CD14-positive monocyte (primary cell): ENCODE measurements around the gene DRC7. TPM values are rescaled to one million over a fixed set of nuclear protein-coding genes. Genes with fewer than 3 reads are reported as not detected.

Experiments used
- DNase-seq, 3 donors: peaks; one replicate each; pipeline ENCODE4 v3.0.0-alpha.2; 2011 to 2022
- H2AFZ ChIP-seq: 2 replicates; pipeline ENCODE4 v1.6.0; 2012; ENCODE audit warnings: mild to moderate bottlenecking, low read depth, low read length, inconsistent platforms; ENCODE audit not compliant: insufficient read depth, poor library complexity, severe bottlenecking
- H3K27ac ChIP-seq, 2 donors: 1 replicate in 1 of 2; 2 replicates in 1 of 2; pipeline ENCODE4 v1.5.1; 2012 to 2013; ENCODE audit warnings: low read length in 2 of 2, control low read depth in 1 of 2, inconsistent platforms in 1 of 2, low read depth in 1 of 2, mild to moderate bottlenecking in 1 of 2
- H3K27me3 ChIP-seq, 2 donors: one replicate each; pipeline versions ENCODE4 v1.6.0 to v1.6.1; 2011 to 2013; ENCODE audit warnings: low read length in 2 of 2; ENCODE audit not compliant: control insufficient read depth in 2 of 2, insufficient read depth in 2 of 2
- H3K36me3 ChIP-seq, 2 donors: replicated peaks in 1 of 2; 1 replicate in 1 of 2; 2 replicates in 1 of 2; pipeline versions ENCODE4 v1.5.1 to v1.6.1; 2012 to 2013; ENCODE audit warnings: low read length in 2 of 2, control low read depth in 1 of 2, inconsistent platforms in 1 of 2, mild to moderate bottlenecking in 1 of 2; ENCODE audit not compliant: insufficient read depth in 2 of 2, control insufficient read depth in 1 of 2
- H3K4me1 ChIP-seq, 2 donors: 1 replicate in 1 of 2; 2 replicates in 1 of 2; pipeline versions ENCODE4 v1.5.1 to v1.6.1; 2012 to 2013; ENCODE audit warnings: low read length in 2 of 2, control low read depth in 1 of 2, inconsistent platforms in 1 of 2, mild to moderate bottlenecking in 1 of 2, moderate library complexity in 1 of 2; ENCODE audit not compliant: insufficient read depth in 2 of 2, control insufficient read depth in 1 of 2
- H3K4me2 ChIP-seq: replicated peaks from 2 replicates; pipeline ENCODE3; 2012; ENCODE audit warnings: low read length, moderate library complexity, mild to moderate bottlenecking; ENCODE audit not compliant: poor library complexity, severe bottlenecking; ENCODE audit errors: extremely low read depth
- H3K4me3 ChIP-seq, 3 experiments: fragments of 200-600 bp in 1 of 3; sonication (generic) in 1 of 3; replicated peaks in 1 of 3; 1 replicate in 2 of 3; 2 replicates in 1 of 3; pipeline ENCODE4 v1.5.1; 2011 to 2013; ENCODE audit warnings: low read length in 3 of 3, mild to moderate bottlenecking in 3 of 3, control low read depth in 2 of 3, low read depth in 2 of 3, inconsistent platforms in 1 of 3, moderate library complexity in 1 of 3
- H3K79me2 ChIP-seq: 2 replicates; pipeline ENCODE4 v1.6.0; 2012; ENCODE audit warnings: mild to moderate bottlenecking, control low read depth, inconsistent platforms, low read length, moderate library complexity; ENCODE audit not compliant: insufficient read depth
- H3K9ac ChIP-seq: 2 replicates; pipeline ENCODE4 v1.6.0; 2017; ENCODE audit warnings: low read length, mild to moderate bottlenecking; ENCODE audit not compliant: insufficient read depth, poor library complexity, severe bottlenecking
- H3K9me3 ChIP-seq, 2 donors: replicated peaks in 1 of 2; 1 replicate in 1 of 2; 2 replicates in 1 of 2; pipeline versions ENCODE4 v1.5.1 to v1.6.1; 2012 to 2013; ENCODE audit warnings: low read length in 2 of 2, control low read depth in 1 of 2; ENCODE audit not compliant: control insufficient read depth in 1 of 2, insufficient read depth in 1 of 2
- H4K20me1 ChIP-seq: 2 replicates; pipeline ENCODE4 v1.6.0; 2012; ENCODE audit warnings: mild to moderate bottlenecking, low read length, control low read depth, moderate library complexity; ENCODE audit not compliant: insufficient read depth
- H3K27ac Mint-ChIP-seq, 7 donors: one replicate each; pipeline ENCODE4 v1.8.0; 2020; ENCODE audit warnings: mild to moderate bottlenecking in 7 of 7, mixed read lengths in 7 of 7, moderate library complexity in 6 of 7, inconsistent platforms in 2 of 7
- H3K27me3 Mint-ChIP-seq, 3 donors: one replicate each; pipeline ENCODE4 v1.8.0; 2021 to 2022; ENCODE audit warnings: low read depth in 3 of 3, mild to moderate bottlenecking in 3 of 3, mixed read lengths in 3 of 3, moderate library complexity in 3 of 3, inconsistent platforms in 1 of 3
- H3K36me3 Mint-ChIP-seq, 2 donors: one replicate each; pipeline ENCODE4 v1.8.0; 2020; ENCODE audit warnings: mixed read lengths in 2 of 2, inconsistent platforms in 1 of 2, mild to moderate bottlenecking in 1 of 2
- H3K4me1 Mint-ChIP-seq: one replicate; pipeline ENCODE4 v1.8.0; 2020; ENCODE audit warnings: mild to moderate bottlenecking, mixed read lengths
- H3K4me3 Mint-ChIP-seq, 2 donors: one replicate each; pipeline ENCODE4 v1.8.0; 2020; ENCODE audit warnings: mild to moderate bottlenecking in 2 of 2, mixed read lengths in 2 of 2, moderate library complexity in 1 of 2
- H3K9me3 Mint-ChIP-seq, 7 donors: one replicate each; pipeline ENCODE4 v1.8.0; 2020 to 2022; ENCODE audit warnings: mixed read lengths in 7 of 7, mild to moderate bottlenecking in 6 of 7, moderate library complexity in 6 of 7, inconsistent platforms in 2 of 7
- WGBS: methylation state at CpG from one replicate; pipeline ENCODE4 v1.1.5; 2013; ENCODE audit warnings: missing lambda C conversion rate; ENCODE audit not compliant: insufficient coverage; 5-methylcytosine and 5-hydroxymethylcytosine counted together
- intact Hi-C, 2 donors: fragments of 100-400 bp; cut with micrococcal nuclease; formaldehyde crosslinking; loops; one replicate each; pipeline versions ENCODE4 v1.15.0 to v1.15.1; 2023
- polyA plus RNA-seq, 3 donors: library from polyadenylated mRNA; depleted of rRNA in 1 of 3; unstranded in 2 of 3; stranded (reverse) in 1 of 3; fragments of 300-500 nt in 2 of 3; fragments of >200 nt in 1 of 3; fragmentation: Illumina TruSeq in 2 of 3; gene quantifications; 1 replicate in 2 of 3; 2 replicates in 1 of 3; pipeline ENCODE4 v1.2.3, GENCODE V29; 2012 to 2021
- TF ChIP-seq, protein P1 (sequence below): fragments of 200-600 bp; IDR thresholded peaks from one replicate; pipeline ENCODE4 v1.8.0; 2022; ENCODE audit warnings: antibody characterized with exemption, mild to moderate bottlenecking

The DRC7 gene
- polyA plus RNA-seq, 3 donors, result 0.11 to 0.41 TPM; not detected in 1

DNA sequence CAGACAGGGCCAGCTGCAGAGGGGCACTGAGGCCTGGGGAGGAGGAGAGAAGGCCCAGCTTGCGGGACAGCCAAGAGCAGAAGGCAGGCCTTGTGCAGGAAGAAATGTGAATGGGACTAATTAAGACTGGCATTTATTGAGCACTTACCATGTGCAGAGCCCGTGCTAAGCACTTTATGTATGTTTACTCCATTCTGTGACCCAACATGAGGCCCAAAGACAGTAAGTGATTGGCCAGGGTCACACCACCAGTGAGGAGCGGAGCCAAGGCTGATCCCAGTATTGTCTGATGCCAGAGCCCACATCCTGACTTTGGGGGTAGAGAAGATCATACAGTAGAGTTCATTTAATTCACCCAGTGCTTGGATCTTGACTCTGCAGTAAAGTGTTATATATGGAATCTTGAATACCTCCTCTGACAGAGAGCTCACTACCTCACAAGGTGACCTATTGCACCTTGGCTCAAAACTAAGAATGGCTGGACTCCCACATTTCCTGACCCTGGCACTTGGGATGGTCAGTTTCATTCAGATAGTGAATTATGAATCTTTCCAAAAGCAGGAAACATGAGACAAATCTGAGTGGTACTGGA is 54.6 kb downstream of the DRC7 start:
- DNase-seq, result no peak
- no peaks in the 10 kb centered on the region for H3K79me2 ChIP-seq
- H3K4me2 ChIP-seq, result no peak overlapping the region
- H3K9ac ChIP-seq, result no peak overlapping the region
- H3K4me1 ChIP-seq, result no peaks in the 10 kb centered on the region
- WGBS, result 100% methylated on average over 1 of the region's 3 CpGs
- Mint-ChIP-seq H3K36me3 (peaks cover 31 to 51% of the 10 kb centered on the region in 2 donors), H3K27ac (no peak overlapping the region), H3K9me3 (no peaks in the 10 kb centered on the region), H3K4me3 (no peak overlapping the region), H3K4me1 (no peaks in the 10 kb centered on the region), H3K27me3 (no peaks in the 10 kb centered on the region)
- H2AFZ ChIP-seq, result no peak overlapping the region
- intact Hi-C loops, result no loop called here
- H3K27me3 ChIP-seq, result no peaks in the 10 kb centered on the region
- TF ChIP-seq, protein P1, sequence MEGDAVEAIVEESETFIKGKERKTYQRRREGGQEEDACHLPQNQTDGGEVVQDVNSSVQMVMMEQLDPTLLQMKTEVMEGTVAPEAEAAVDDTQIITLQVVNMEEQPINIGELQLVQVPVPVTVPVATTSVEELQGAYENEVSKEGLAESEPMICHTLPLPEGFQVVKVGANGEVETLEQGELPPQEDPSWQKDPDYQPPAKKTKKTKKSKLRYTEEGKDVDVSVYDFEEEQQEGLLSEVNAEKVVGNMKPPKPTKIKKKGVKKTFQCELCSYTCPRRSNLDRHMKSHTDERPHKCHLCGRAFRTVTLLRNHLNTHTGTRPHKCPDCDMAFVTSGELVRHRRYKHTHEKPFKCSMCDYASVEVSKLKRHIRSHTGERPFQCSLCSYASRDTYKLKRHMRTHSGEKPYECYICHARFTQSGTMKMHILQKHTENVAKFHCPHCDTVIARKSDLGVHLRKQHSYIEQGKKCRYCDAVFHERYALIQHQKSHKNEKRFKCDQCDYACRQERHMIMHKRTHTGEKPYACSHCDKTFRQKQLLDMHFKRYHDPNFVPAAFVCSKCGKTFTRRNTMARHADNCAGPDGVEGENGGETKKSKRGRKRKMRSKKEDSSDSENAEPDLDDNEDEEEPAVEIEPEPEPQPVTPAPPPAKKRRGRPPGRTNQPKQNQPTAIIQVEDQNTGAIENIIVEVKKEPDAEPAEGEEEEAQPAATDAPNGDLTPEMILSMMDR, result no peak
- H4K20me1 ChIP-seq, result no peaks in the 10 kb centered on the region
- no peaks in the 10 kb centered on the region for H3K9me3 ChIP-seq
- H3K27ac ChIP-seq, result no peak overlapping the region
- no peak overlapping the region for H3K4me3 ChIP-seq
- H3K36me3 ChIP-seq, result peaks cover 34 to 51% of the 10 kb centered on the region in 2 donors

GRCh38 chr16:57749856-57750452 is 55.3 kb downstream of the DRC7 start:
- H3K36me3 ChIP-seq, result peaks cover 31 to 51% of the 10 kb centered on the region in 2 donors
- DNase-seq, result no peak
- H3K9me3 ChIP-seq, result no peaks in the 10 kb centered on the region
- WGBS, result 100% methylated on average over 1 of the region's 5 CpGs
- intact Hi-C loops, result no loop called here
- Mint-ChIP-seq H3K9me3 (no peaks in the 10 kb centered on the region), H3K4me3 (no peak overlapping the region), H3K27me3 (no peaks in the 10 kb centered on the region), H3K27ac (peak overlapping the region in 2 of 7 donors; percentile 3 to 65), H3K4me1 (no peaks in the 10 kb centered on the region), H3K36me3 (peaks cover 26 to 51% of the 10 kb centered on the region in 2 donors)
- TF ChIP-seq, protein P1, result no peak
- H3K27me3 ChIP-seq, result no peaks in the 10 kb centered on the region
- H3K4me3 ChIP-seq, result no peak overlapping the region
- H3K27ac ChIP-seq, result no peak overlapping the region
- no peak overlapping the region for H2AFZ ChIP-seq
- H3K4me1 ChIP-seq, result no peaks in the 10 kb centered on the region
- H3K9ac ChIP-seq, result no peak overlapping the region
- no peaks in the 10 kb centered on the region for H3K79me2 ChIP-seq
- H4K20me1 ChIP-seq, result no peaks in the 10 kb centered on the region
- no peak overlapping the region for H3K4me2 ChIP-seq
